Right lobe of liver (tissue), 4 donors: ENCODE measurements around the gene C12orf57.

Source experiments
- POLR2A ChIP-seq: fragments of 450-650 bp; IDR thresholded peaks from one replicate; pipeline ENCODE4 v1.6.1; 2017; ENCODE audit warnings: antibody characterized with exemption, mild to moderate bottlenecking
- TF ChIP-seq, protein P1 (sequence below), 4 donors: fragments of 200-600 bp in 3 of 4; fragments of 450-650 bp in 1 of 4; IDR thresholded peaks; one replicate each; pipeline versions ENCODE4 v1.5.1 to v1.8.0; 2016 to 2022; ENCODE audit warnings: antibody characterized with exemption in 4 of 4, mild to moderate bottlenecking in 2 of 4
- donor health status: DM: no; HTN: no; CAD: no.
- donor health status: DM: no; HTN: no; CAD: no.
- donor health status: DM: no; HTN: yes; CAD: no.

GRCh38 chr12:6967651-6968100, 23.9 kb downstream of the C12orf57 start:
- TF ChIP-seq, protein P1, sequence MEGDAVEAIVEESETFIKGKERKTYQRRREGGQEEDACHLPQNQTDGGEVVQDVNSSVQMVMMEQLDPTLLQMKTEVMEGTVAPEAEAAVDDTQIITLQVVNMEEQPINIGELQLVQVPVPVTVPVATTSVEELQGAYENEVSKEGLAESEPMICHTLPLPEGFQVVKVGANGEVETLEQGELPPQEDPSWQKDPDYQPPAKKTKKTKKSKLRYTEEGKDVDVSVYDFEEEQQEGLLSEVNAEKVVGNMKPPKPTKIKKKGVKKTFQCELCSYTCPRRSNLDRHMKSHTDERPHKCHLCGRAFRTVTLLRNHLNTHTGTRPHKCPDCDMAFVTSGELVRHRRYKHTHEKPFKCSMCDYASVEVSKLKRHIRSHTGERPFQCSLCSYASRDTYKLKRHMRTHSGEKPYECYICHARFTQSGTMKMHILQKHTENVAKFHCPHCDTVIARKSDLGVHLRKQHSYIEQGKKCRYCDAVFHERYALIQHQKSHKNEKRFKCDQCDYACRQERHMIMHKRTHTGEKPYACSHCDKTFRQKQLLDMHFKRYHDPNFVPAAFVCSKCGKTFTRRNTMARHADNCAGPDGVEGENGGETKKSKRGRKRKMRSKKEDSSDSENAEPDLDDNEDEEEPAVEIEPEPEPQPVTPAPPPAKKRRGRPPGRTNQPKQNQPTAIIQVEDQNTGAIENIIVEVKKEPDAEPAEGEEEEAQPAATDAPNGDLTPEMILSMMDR (IDR thresholded peaks at IDR 0.05), result no peak
- TF ChIP-seq POLR2A, result no peak
